Body of pancreas (tissue), 4 donors: Measurements from ENCODE around the gene HRCT1. TPM values are rescaled to one million over a fixed set of nuclear protein-coding genes. Genes with fewer than 3 reads are reported as not detected.

Source experiments
- ATAC-seq: fragments of 150-250 bp; one replicate; pipeline ENCODE4 v1.9.1; 2016
- DNase-seq, 4 donors: peaks; one replicate each; pipeline ENCODE4 v3.0.0-alpha.2; 2019
- H3K27ac ChIP-seq, 4 donors: fragments of 200-600 bp; sonication (generic); 1 replicate in 3 of 4; 2 replicates in 1 of 4; pipeline versions ENCODE4 v1.5.1 to v1.6.1; 2016 to 2019; ENCODE audit warnings: mild to moderate bottlenecking in 1 of 4, mixed read lengths in 1 of 4, moderate library complexity in 1 of 4
- H3K27me3 ChIP-seq, 2 donors: fragments of 200-600 bp; sonication (generic); one replicate each; pipeline ENCODE4 v1.6.0; 2016; ENCODE audit warnings: mild to moderate bottlenecking in 1 of 2
- H3K36me3 ChIP-seq, 2 donors: fragments of 200-600 bp; sonication (generic); replicated peaks in 1 of 2; 2 replicates each; pipeline ENCODE4 v1.5.1; 2016; ENCODE audit warnings: low read depth in 2 of 2; ENCODE audit not compliant: insufficient read depth in 1 of 2
- H3K4me1 ChIP-seq: fragments of 200-600 bp; sonication (generic); one replicate; pipeline ENCODE4 v1.6.0; 2016
- H3K4me3 ChIP-seq, 2 donors: fragments of 200-600 bp; sonication (generic); 1 replicate in 1 of 2; 2 replicates in 1 of 2; pipeline ENCODE4 v1.5.1; 2016 to 2019
- H3K9me3 ChIP-seq, 3 donors: fragments of 200-600 bp; sonication (generic); 1 replicate in 2 of 3; 2 replicates in 1 of 3; pipeline ENCODE4 v1.5.1; 2016
- CTCF ChIP-seq, 7 experiments: fragments of 450-650 bp in 4 of 7; fragments of 200-600 bp in 3 of 7; sonication (generic) in 3 of 7; IDR thresholded peaks; one replicate each; pipeline ENCODE4 v1.5.1; 2016 to 2019; ENCODE audit warnings: antibody characterized with exemption in 7 of 7
- POLR2A ChIP-seq, 3 donors: fragments of 450-650 bp; IDR thresholded peaks; one replicate each; pipeline ENCODE4 v1.6.1; 2016; ENCODE audit warnings: antibody characterized with exemption in 3 of 3, mild to moderate bottlenecking in 2 of 3
- WGBS, 2 donors: methylation state at CpG; one replicate each; pipeline ENCODE4 v1.1.5; 2017; 5-methylcytosine and 5-hydroxymethylcytosine counted together
- intact Hi-C: fragments of 100-400 bp; cut with DNase I; formaldehyde crosslinking; loops from one replicate; pipeline ENCODE4 v1.15.1; 2023
- total RNA-seq, 2 donors: library from RNA; depleted of rRNA; stranded (reverse); fragments of >200 nt; gene quantifications; one replicate each; pipeline ENCODE4 v1.1.0, GENCODE V29; 2016

Gene HRCT1
- total RNA-seq, 2 donors from 2014 or later: 0.99 to 3.4 TPM

- no peak for TF ChIP-seq POLR2A (IDR thresholded peaks at IDR 0.05)
- H3K27ac ChIP-seq: no peak overlapping the region
- no peaks in the 10 kb centered on the region for H3K4me1 ChIP-seq
- WGBS, 2 donors: 52 to 57% methylated on average over 6 of the region's 6 CpGs
- no peaks in the 10 kb centered on the region for H3K27me3 ChIP-seq
- intact Hi-C loops: loop anchor here (5.0 kb wide), 1 partner anchor 71 kb away; no protein-coding TSS in a partner anchor
- H3K36me3 ChIP-seq: no peaks in the 10 kb centered on the region
- ATAC-seq: no peak
- no peaks in the 10 kb centered on the region for H3K9me3 ChIP-seq
- no peak for DNase-seq
- H3K4me3 ChIP-seq: no peak overlapping the region
Measured at GRCh38 chr9:35951736-35952135, 45.7 kb downstream of the HRCT1 start.

DNA sequence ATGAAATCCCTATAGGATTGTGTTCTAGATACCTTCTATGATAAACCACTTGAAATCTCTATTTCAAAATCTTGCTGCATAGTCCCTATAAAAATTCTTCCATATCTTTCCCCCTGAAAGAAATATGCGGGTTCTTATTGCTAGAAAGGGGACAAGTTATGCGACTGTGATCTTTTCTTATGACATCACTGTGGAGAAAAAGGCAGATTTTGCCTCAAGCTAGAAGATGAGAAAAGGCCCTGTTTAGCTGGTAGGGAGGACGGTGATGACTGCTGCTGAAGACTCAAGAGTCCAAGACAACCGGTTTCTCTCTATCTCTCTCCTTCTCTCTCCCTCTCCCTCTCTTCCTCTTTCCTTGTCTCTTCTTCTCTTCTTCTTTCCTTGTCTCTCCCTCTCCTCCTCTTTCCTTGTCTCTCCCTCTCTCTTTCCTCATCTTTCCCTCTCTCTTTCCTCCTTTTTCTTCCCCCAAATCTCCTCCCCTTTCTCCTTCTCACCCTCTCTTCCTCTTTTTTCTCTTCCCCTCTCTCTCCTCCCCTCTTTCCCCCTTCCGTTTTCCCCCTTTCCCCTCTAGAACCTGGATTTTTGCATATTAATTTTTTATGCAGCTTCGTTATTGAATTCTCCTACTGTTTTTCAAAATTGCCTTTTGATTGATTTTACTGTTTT, 46.7 kb downstream of the HRCT1 start:
- Histone ChIP-seq H3K9me3 (no peaks in the 10 kb centered on the region), H3K27ac (no peak overlapping the region), H3K27me3 (no peaks in the 10 kb centered on the region), H3K4me1 (no peaks in the 10 kb centered on the region), H3K4me3 (no peak overlapping the region), H3K36me3 (no peaks in the 10 kb centered on the region)
- WGBS, 2 donors: 54 to 58% methylated on average over 6 of the region's 6 CpGs
- intact Hi-C loops: loop anchor here (5.0 kb wide), 1 partner anchor 70 kb away; no protein-coding TSS in a partner anchor
- DNase-seq: no peak
- no peak for ATAC-seq
- TF ChIP-seq POLR2A (IDR thresholded peaks at IDR 0.05): no peak
- no peak for TF ChIP-seq CTCF (IDR thresholded peaks at IDR 0.05)

DNA sequence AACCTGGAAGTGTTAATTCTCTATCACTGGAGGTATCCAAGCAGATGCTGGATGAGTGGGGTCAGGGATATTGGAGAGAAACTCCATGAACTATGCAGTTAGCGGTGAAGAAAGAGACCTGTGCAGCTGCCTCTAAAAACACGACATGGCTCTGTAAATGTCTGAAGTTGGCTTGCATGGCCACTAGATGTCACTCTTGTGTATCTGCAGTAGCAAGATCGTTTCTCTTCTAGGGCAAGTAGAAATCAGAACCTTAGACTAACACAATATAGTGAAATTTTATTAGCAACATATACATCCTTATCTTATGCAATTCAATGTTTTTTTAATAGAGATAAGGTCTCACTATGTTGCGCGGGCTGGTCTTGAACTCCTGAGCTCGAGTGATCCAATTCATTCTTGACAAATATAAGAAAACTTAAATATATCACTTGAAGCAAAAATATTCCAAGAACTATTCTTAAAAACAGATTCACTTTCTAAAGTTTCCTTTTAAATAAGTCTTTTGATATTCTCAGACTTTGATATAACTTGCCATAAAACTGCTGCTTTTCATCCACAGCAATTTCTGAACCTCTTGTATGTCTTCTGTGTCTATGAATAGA, 49.0 kb downstream of the HRCT1 start:
- no peaks in the 10 kb centered on the region for H3K27me3 ChIP-seq
- H3K4me3 ChIP-seq: no peak overlapping the region
- H3K27ac ChIP-seq: no peak overlapping the region
- intact Hi-C loops: loop anchor here (5.0 kb wide), 1 partner anchor 67 kb away; no protein-coding TSS in a partner anchor
- TF ChIP-seq CTCF (IDR thresholded peaks at IDR 0.05) (peak; percentile 46 to 89 (median 80)), POLR2A (IDR thresholded peaks at IDR 0.05) (no peak)
- no peaks in the 10 kb centered on the region for H3K4me1 ChIP-seq
- WGBS, 2 donors: 2 to 5% methylated on average over 6 of the region's 6 CpGs
- no peaks in the 10 kb centered on the region for H3K36me3 ChIP-seq
- H3K9me3 ChIP-seq: no peaks in the 10 kb centered on the region
- ATAC-seq (peak; percentile 89), DNase-seq (peak; percentile 62 to 79 (median 74))

GRCh38 chr9:35956651-35957050, 50.6 kb downstream of the HRCT1 start:
- no peak for ATAC-seq
- intact Hi-C loops: no loop called here

More at GRCh38 chr9:35956651-35957050, 50.6 kb downstream of the HRCT1 start:
- H3K27ac ChIP-seq: no peak overlapping the region
- WGBS, 2 donors: 64 to 67% methylated on average over 5 of the region's 5 CpGs
- H3K36me3 ChIP-seq: no peaks in the 10 kb centered on the region
- TF ChIP-seq CTCF (IDR thresholded peaks at IDR 0.05) (no peak), POLR2A (IDR thresholded peaks at IDR 0.05) (no peak)
- no peaks in the 10 kb centered on the region for H3K27me3 ChIP-seq
- no peak for DNase-seq
- H3K4me1 ChIP-seq: no peaks in the 10 kb centered on the region
- H3K4me3 ChIP-seq: no peak overlapping the region
- no peaks in the 10 kb centered on the region for H3K9me3 ChIP-seq

Other genes starting within 250 kb of the HRCT1 start
- gene RMRP, start 248.2 kb upstream of the HRCT1 start, total RNA-seq: 1,000 to 10,000 TPM in 1 of 2 donors, 100 to 1,000 TPM in 1; 887 to 2,577 TPM
- 10 to 100 TPM; 15.8 to 42.2 TPM for gene CCDC107, start 247.9 kb upstream of the HRCT1 start, total RNA-seq
- under 1 TPM in 1 of 2 donors, not detected in 1; 0.26 TPM for gene ARHGEF39, start 241.0 kb upstream of the HRCT1 start, total RNA-seq
- 10 to 100 TPM in 1 of 2 donors, 1 to 10 TPM in 1; 2.6 to 21.8 TPM for gene CA9, start 232.3 kb upstream of the HRCT1 start, total RNA-seq
- 100 to 1,000 TPM in 1 of 2 donors, 10 to 100 TPM in 1; 75.8 to 132 TPM for gene TPM2, start 216.3 kb upstream of the HRCT1 start, total RNA-seq
- 100 to 1,000 TPM in 1 of 2 donors, 10 to 100 TPM in 1; 93.7 to 130 TPM for gene TLN1, start 174.0 kb upstream of the HRCT1 start, total RNA-seq
- gene CREB3, start 173.5 kb upstream of the HRCT1 start, total RNA-seq: 10 to 100 TPM; 31.9 to 32.6 TPM
- gene GBA2, start 157.0 kb upstream of the HRCT1 start, total RNA-seq: 100 to 1,000 TPM in 1 of 2 donors, 10 to 100 TPM in 1; 54.2 to 111 TPM
- 10 to 100 TPM; 15.3 to 18.1 TPM for gene RGP1, start 156.9 kb upstream of the HRCT1 start, total RNA-seq
- not detected for gene MSMP, start 151.9 kb upstream of the HRCT1 start, total RNA-seq
- 10 to 100 TPM in 1 of 2 donors, 1 to 10 TPM in 1; 5.4 to 20.1 TPM for gene NPR2, start 114.6 kb upstream of the HRCT1 start, total RNA-seq
- gene SPAG8, start 93.9 kb upstream of the HRCT1 start, total RNA-seq: 1 to 10 TPM in 1 of 2 donors, not detected in 1; 1.6 TPM
- 10 to 100 TPM; 33.3 to 35.0 TPM for gene HINT2, start 91.2 kb upstream of the HRCT1 start, total RNA-seq
- gene FAM221B, start 77.5 kb upstream of the HRCT1 start, total RNA-seq: under 1 TPM in 1 of 2 donors, not detected in 1; 0.33 TPM
- 1 to 10 TPM; 7.3 to 7.9 TPM for gene TMEM8B, start 77.0 kb upstream of the HRCT1 start, total RNA-seq
- not detected for gene OR13J1, start 35.8 kb upstream of the HRCT1 start, total RNA-seq
- 1 to 10 TPM in 1 of 2 donors, under 1 TPM in 1; 0.78 to 7.3 TPM for gene SPAAR, start 3.3 kb downstream of the HRCT1 start, total RNA-seq
- not detected for gene OR2S2, start 52.0 kb downstream of the HRCT1 start, total RNA-seq
- 1 to 10 TPM; 2.6 to 7.0 TPM for gene RECK, start 130.7 kb downstream of the HRCT1 start, total RNA-seq
- 1 to 10 TPM; 1.6 to 4.4 TPM for gene GLIPR2, start 230.5 kb downstream of the HRCT1 start, total RNA-seq